Stimulated activated CD4-positive, alpha-beta T cell treated with anti-CD3 and anti-CD28 coated beads, Interleukin-2, amount 100 ng/mL, for 24 hours (primary cell): ENCODE results near the gene C12orf43.

Experiments
- DNase-seq, 2 donors: peaks; one replicate each; pipeline ENCODE4 v3.0.0-alpha.2; 2020

The C12orf43 gene

GRCh38 chr12:120972870-120973543 lies 43.3 kb downstream of the C12orf43 start:
- no peak for DNase-seq

- peak in 1 of 2 donors; percentile 10 for DNase-seq
These were observed 44.7 kb downstream of the C12orf43 start for GRCh38 chr12:120971299-120972180.

GRCh38 chr12:120970310-120970709 lies 46.0 kb downstream of the C12orf43 start:
- no peak for DNase-seq

GRCh38 chr12:120965534-120966091 lies 50.7 kb downstream of the C12orf43 start:
- no peak for DNase-seq

GRCh38 chr12:120964298-120964697 lies 52.0 kb downstream of the C12orf43 start:
- no peak for DNase-seq

- no peak for DNase-seq
These were observed 53.7 kb downstream of the C12orf43 start for GRCh38 chr12:120962532-120963020.

- no peak for DNase-seq
These were observed 54.4 kb downstream of the C12orf43 start for GRCh38 chr12:120961604-120962531.

- DNase-seq, result peak in 1 of 2 donors; percentile 21
These were observed 55.6 kb downstream of the C12orf43 start for GRCh38 chr12:120960657-120961056.

GRCh38 chr12:120959111-120959878 lies 57.0 kb downstream of the C12orf43 start:
- DNase-seq, result no peak

- DNase-seq, result no peak
These were observed 59.5 kb downstream of the C12orf43 start for GRCh38 chr12:120956579-120957300.

GRCh38 chr12:120955232-120955631 lies 61.1 kb downstream of the C12orf43 start:
- no peak for DNase-seq

- no peak for DNase-seq
These were observed 65.5 kb downstream of the C12orf43 start for GRCh38 chr12:120950807-120951206.
